GM13976 (cell line): Measurements from ENCODE around the gene BCLAF3.

Experiments used
- DNase-seq: peaks from one replicate; pipeline ENCODE4 v3.0.0; 2012; ENCODE audit warnings: low spot score
- in situ Hi-C: fragments of 300-500 bp; cut with MboI; formaldehyde crosslinking; loops from one replicate; pipeline ENCODE4 v1.12.0; 2022; ENCODE audit warnings: low sequenced_read_pairs, mixed read lengths, inconsistent platforms; ENCODE audit not compliant: unreplicated experiment
- TF ChIP-seq, protein P1 (sequence below): IDR thresholded peaks from 2 replicates; pipeline ENCODE4 v1.5.1; 2012; ENCODE audit warnings: borderline replicate concordance, mild to moderate bottlenecking; ENCODE audit not compliant: insufficient read depth; ENCODE audit errors: extremely low read depth, missing control alignments, control extremely low read depth

The BCLAF3 gene

DNA sequence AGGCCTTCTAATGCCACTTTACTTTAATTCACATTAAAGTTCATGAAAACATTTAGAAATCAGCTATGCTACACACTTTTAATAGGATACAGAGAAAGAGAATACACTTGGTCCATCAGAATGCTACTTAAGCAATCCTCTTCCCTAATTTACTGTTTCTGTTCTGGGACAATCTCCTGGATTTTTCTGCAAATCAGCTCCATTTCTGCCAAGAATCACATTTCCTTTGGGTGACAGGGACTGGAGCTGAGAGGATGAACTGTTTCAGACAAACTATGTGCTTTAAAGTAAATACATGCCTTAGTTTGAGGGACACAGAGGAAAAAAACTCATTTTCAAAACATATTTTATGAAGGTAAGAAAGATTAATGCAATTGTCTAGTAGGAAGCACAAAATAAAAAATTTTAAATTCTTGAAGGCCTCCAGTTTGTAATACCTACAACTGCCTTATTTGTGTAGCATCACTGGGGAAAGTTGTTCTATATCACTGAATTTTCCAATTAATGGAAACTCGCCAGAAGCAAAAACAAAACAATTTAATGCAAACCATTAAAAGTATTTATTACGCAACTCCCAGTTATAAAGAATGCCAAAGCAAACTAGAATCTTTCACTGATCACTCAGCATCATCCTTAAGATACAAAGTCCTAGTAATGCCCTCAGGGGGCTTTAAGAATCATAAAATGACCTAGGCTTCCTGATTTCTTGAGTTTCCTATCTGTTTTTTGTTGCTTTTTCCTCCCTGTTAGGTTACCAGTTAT lies 36.3 kb downstream of the BCLAF3 start:
- TF ChIP-seq, protein P1, sequence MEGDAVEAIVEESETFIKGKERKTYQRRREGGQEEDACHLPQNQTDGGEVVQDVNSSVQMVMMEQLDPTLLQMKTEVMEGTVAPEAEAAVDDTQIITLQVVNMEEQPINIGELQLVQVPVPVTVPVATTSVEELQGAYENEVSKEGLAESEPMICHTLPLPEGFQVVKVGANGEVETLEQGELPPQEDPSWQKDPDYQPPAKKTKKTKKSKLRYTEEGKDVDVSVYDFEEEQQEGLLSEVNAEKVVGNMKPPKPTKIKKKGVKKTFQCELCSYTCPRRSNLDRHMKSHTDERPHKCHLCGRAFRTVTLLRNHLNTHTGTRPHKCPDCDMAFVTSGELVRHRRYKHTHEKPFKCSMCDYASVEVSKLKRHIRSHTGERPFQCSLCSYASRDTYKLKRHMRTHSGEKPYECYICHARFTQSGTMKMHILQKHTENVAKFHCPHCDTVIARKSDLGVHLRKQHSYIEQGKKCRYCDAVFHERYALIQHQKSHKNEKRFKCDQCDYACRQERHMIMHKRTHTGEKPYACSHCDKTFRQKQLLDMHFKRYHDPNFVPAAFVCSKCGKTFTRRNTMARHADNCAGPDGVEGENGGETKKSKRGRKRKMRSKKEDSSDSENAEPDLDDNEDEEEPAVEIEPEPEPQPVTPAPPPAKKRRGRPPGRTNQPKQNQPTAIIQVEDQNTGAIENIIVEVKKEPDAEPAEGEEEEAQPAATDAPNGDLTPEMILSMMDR, result no peak
- in situ Hi-C loops, result no loop called here
- DNase-seq, result no peak

DNA sequence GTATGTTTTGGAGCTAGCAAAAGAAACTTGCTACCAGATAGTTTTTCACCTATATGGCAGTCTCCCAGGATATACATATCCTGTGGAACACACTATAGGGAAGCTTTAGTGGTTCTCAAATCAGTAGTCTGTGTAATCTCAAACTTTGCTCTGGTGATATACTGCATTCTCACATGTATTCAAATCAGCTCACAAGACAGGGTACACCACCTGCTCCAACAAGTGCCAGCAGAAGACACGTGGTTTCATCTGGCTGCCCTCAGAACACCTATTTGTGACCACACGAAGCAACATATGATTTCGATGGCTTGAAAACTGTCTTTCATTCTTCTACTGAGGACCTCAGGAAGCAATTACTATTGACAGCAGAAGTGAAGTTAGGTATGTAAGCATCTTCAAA lies 37.7 kb downstream of the BCLAF3 start:
- TF ChIP-seq, protein P1, result no peak
- DNase-seq, result no peak
- in situ Hi-C loops, result no loop called here

DNA sequence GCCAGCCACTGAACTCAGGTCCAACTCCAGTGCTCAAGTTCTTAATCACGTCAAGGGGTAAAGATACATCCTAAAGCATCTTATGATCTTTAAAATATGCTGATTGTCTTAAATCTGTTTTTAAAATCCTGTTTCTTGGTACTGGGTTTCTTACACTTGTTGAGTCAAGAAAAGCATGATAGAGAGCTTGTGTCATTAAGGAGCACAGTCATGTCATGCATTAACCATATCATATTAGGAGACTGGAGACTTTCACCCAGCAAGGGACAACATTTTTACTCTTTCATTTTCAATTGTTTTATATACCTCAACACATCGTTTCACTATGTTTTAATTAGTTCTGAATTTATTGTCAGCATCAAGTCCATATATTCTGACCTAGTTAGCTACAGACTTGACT lies 41.5 kb downstream of the BCLAF3 start:
- DNase-seq, result no peak
- in situ Hi-C loops, result no loop called here
- TF ChIP-seq, protein P1, result no peak

DNA sequence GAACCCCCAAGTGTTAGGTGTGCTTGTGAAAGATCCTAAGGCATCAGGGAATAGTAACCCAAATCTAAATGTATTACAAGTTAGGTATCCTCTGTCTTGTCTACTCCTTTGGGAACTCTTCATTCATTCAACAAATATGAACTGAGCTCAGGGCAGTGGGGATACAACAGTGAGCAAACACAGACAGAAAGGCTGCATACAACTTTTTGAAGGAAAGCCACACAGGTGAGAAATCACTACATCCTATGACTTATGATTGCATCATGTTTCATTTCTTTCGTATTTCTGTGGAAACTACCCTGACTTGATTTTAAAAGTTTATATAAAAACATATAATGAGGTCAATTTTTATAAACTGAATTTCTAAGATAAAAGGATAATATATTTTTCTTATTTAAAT lies 43.2 kb downstream of the BCLAF3 start:
- in situ Hi-C loops, result no loop called here
- no peak for DNase-seq
- TF ChIP-seq, protein P1, result no peak
